Ascending aorta (tissue), 2 donors: ENCODE measurements around the gene CC2D2A. TPM values are rescaled to one million over a fixed set of nuclear protein-coding genes. Genes with fewer than 3 reads are reported as not detected.

ENCODE experiments used
- DNase-seq, 2 donors: peaks; one replicate each; pipeline ENCODE4 v3.0.0-alpha.2; 2019; ENCODE audit warnings: low spot score in 2 of 2
- H3K27ac ChIP-seq, 2 donors: fragments of 200-600 bp; sonication (generic); one replicate each; pipeline ENCODE4 v1.5.1; 2016 to 2017; ENCODE audit warnings: mild to moderate bottlenecking in 1 of 2
- H3K27me3 ChIP-seq: fragments of 200-600 bp; sonication (generic); one replicate; pipeline ENCODE4 v1.5.1; 2017
- H3K36me3 ChIP-seq, 2 donors: fragments of 200-600 bp; sonication (generic); one replicate each; pipeline ENCODE4 v1.5.1; 2016
- H3K4me1 ChIP-seq, 2 donors: fragments of 200-600 bp; sonication (generic); one replicate each; pipeline ENCODE4 v1.5.1; 2016 to 2017; ENCODE audit warnings: mild to moderate bottlenecking in 1 of 2
- H3K4me3 ChIP-seq, 2 donors: fragments of 200-600 bp; sonication (generic); one replicate each; pipeline ENCODE4 v1.5.1; 2016 to 2017; ENCODE audit warnings: mild to moderate bottlenecking in 1 of 2
- H3K9me3 ChIP-seq, 2 donors: fragments of 200-600 bp; sonication (generic); one replicate each; pipeline ENCODE4 v1.5.1; 2016
- intact Hi-C: fragments of 100-400 bp; cut with DNase I; formaldehyde crosslinking; loops from one replicate; pipeline ENCODE4 v1.15.1; 2023
- total RNA-seq: library from RNA; depleted of rRNA; stranded (reverse); fragments of >200 nt; gene quantifications from one replicate; pipeline ENCODE4 v1.1.0, GENCODE V29; 2016
- TF ChIP-seq, protein P1 (sequence below), 3 experiments: fragments of 200-600 bp in 2 of 3; fragments of 450-650 bp in 1 of 3; sonication (generic) in 2 of 3; IDR thresholded peaks; one replicate each; pipeline ENCODE4 v1.5.1; 2016 to 2019; ENCODE audit warnings: antibody characterized with exemption in 3 of 3, mild to moderate bottlenecking in 1 of 3, moderate library complexity in 1 of 3

CC2D2A gene
- total RNA-seq, 1 donor from 2014 or later, result 2.8 TPM

- H3K4me3 ChIP-seq, result no peak overlapping the region
- peaks cover 12 to 40% of the 10 kb centered on the region in 2 donors for H3K36me3 ChIP-seq
- no peak for DNase-seq
- no peaks in the 10 kb centered on the region for H3K4me1 ChIP-seq
- no peaks in the 10 kb centered on the region for H3K27me3 ChIP-seq
- intact Hi-C loops, result no loop called here
- TF ChIP-seq, protein P1, sequence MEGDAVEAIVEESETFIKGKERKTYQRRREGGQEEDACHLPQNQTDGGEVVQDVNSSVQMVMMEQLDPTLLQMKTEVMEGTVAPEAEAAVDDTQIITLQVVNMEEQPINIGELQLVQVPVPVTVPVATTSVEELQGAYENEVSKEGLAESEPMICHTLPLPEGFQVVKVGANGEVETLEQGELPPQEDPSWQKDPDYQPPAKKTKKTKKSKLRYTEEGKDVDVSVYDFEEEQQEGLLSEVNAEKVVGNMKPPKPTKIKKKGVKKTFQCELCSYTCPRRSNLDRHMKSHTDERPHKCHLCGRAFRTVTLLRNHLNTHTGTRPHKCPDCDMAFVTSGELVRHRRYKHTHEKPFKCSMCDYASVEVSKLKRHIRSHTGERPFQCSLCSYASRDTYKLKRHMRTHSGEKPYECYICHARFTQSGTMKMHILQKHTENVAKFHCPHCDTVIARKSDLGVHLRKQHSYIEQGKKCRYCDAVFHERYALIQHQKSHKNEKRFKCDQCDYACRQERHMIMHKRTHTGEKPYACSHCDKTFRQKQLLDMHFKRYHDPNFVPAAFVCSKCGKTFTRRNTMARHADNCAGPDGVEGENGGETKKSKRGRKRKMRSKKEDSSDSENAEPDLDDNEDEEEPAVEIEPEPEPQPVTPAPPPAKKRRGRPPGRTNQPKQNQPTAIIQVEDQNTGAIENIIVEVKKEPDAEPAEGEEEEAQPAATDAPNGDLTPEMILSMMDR (IDR thresholded peaks at IDR 0.05), result no peak
- H3K9me3 ChIP-seq, result no peaks in the 10 kb centered on the region
- no peak overlapping the region for H3K27ac ChIP-seq
Measured at GRCh38 chr4:15558561-15558960, 88.9 kb downstream of the CC2D2A start.

DNA sequence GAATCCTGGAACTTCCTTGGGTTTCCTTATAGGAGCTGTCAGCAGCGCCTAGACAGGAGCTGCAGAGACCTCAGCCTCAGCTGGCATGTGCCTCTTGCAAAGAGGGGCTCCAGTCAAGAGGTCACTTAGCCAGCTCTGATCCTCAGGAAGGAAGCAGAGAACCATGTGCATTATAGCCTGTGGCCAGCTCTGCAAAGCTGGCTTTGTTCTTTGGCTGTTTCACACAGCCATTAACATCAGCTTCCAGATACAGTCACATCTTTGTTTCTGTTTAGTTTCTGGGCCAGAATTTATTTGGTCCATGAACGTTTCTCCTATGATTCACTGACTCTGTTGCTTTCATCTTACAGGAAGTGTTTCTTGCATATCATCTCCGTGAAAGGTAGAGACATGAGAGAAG is 92.4 kb downstream of the CC2D2A start:
- peaks cover 21 to 58% of the 10 kb centered on the region in 2 donors for H3K36me3 ChIP-seq
- no peaks in the 10 kb centered on the region for H3K4me1 ChIP-seq
- H3K27ac ChIP-seq, result no peak overlapping the region
- no peak for DNase-seq
- H3K4me3 ChIP-seq, result no peak overlapping the region
- TF ChIP-seq, protein P1 (IDR thresholded peaks at IDR 0.05), result no peak
- no peaks in the 10 kb centered on the region for H3K9me3 ChIP-seq
- intact Hi-C loops, result no loop called here
- H3K27me3 ChIP-seq, result no peaks in the 10 kb centered on the region

DNA sequence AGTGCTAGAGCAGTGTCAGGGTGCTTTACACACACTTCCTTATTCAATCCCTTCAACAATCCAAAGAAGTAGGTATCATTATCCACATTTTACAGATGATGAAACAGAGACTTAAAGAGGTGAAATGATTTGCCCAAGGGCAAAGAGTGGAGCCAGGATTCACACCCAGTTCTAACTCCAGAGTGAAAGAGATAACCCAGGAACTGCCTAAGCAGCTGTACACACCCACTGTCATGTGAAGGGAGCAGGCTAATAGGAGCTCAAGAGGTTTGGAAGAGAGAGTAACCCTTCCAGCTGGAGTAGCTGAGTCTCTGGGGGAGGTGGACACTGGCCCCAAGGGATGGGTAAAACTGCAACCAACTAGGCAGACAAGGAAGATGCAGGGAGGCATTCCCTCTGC is 92.9 kb downstream of the CC2D2A start:
- intact Hi-C loops, result no loop called here
- Histone ChIP-seq H3K27ac (no peak overlapping the region), H3K36me3 (peaks cover 21 to 61% of the 10 kb centered on the region in 2 donors), H3K27me3 (no peaks in the 10 kb centered on the region), H3K4me3 (no peak overlapping the region), H3K4me1 (no peaks in the 10 kb centered on the region), H3K9me3 (no peaks in the 10 kb centered on the region)
- TF ChIP-seq, protein P1 (IDR thresholded peaks at IDR 0.05), result no peak
- DNase-seq, result no peak

DNA sequence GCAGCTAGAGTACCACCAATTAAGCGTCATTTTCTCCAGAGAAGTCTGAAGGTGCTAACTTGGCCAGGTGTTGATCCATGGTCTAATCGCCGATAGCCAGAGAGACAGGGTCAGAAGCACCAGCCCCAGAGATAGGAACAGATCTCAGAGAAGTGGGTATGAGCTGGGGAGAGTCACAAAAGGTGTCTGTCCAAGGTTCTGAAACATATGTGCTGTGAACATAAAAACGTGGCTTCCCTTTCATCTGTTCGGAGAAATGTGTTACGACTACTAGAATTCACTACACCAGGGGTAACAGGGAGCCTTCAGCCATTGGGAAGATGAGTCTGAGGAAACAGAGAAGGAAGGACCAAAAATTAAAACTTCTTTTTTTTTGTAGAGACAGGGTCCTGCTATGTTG is 94.2 kb downstream of the CC2D2A start:
- Histone ChIP-seq H3K36me3 (peaks cover 25 to 65% of the 10 kb centered on the region in 2 donors), H3K4me1 (no peaks in the 10 kb centered on the region), H3K4me3 (no peak overlapping the region), H3K9me3 (no peaks in the 10 kb centered on the region), H3K27me3 (no peaks in the 10 kb centered on the region), H3K27ac (no peak overlapping the region)
- TF ChIP-seq, protein P1 (IDR thresholded peaks at IDR 0.05), result no peak
- no peak for DNase-seq
- intact Hi-C loops, result no loop called here

DNA sequence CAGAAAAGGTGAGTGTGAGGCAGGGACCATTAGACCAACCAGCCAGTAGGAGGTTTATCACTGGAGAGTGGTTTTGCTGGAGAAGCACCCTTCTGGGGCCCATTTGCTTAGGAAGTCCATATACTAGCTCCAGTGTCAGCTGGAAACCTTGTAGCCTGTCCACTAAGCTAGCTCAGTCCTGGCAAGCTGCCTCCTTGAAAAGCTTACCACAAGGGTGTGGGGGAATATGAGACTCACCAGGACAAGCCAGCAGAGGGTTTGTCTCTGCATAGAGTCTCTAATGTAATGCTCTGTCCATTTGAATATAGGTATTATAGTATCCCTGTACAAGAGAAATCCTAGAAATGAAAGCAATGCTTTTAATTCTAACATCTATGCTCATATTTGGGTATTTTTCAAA is 99.1 kb downstream of the CC2D2A start:
- no peaks in the 10 kb centered on the region for H3K9me3 ChIP-seq
- H3K4me3 ChIP-seq, result no peak overlapping the region
- no peaks in the 10 kb centered on the region for H3K4me1 ChIP-seq
- intact Hi-C loops, result no loop called here
- H3K27me3 ChIP-seq, result no peaks in the 10 kb centered on the region
- no peak for DNase-seq
- no peak overlapping the region for H3K27ac ChIP-seq
- TF ChIP-seq, protein P1 (IDR thresholded peaks at IDR 0.05), result no peak
- H3K36me3 ChIP-seq, result peaks cover 32 to 62% of the 10 kb centered on the region in 2 donors

DNA sequence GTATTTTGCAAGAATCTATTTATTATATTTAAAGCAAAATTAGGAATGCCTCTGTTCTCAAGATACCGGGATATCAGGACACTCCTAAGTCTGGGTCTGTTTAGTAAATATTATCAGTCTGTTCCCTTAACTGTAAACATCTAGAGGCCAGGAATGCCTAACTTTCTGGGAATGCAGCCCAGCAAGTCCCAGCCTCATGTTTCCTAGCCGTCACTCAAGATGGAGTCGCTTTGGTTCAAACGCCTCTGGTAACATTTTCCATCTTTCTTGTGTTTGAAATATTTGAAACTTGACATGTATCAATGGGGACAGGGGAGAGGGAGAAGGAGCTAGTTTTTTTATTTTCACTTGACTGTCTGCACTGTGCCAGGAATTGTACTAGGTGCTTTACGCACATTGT is 100.1 kb downstream of the CC2D2A start:
- Histone ChIP-seq H3K4me1 (no peaks in the 10 kb centered on the region), H3K9me3 (no peaks in the 10 kb centered on the region), H3K27me3 (no peaks in the 10 kb centered on the region), H3K36me3 (peaks cover 26 to 59% of the 10 kb centered on the region in 2 donors), H3K4me3 (no peak overlapping the region), H3K27ac (no peak overlapping the region)
- no peak for DNase-seq
- TF ChIP-seq, protein P1 (IDR thresholded peaks at IDR 0.05), result no peak
- intact Hi-C loops, result no loop called here
